K562 (cell line): ENCODE results near the gene SH3GLB2. TPM values are rescaled to one million over a fixed set of nuclear protein-coding genes. Genes with fewer than 3 reads are reported as not detected.
A peak's percentile ranks its signal among the peaks of the same experiment; 100 is the strongest.

ENCODE experiments used
- BCL6 ChIP-seq: fragments of 250-450 bp; sonication (Bioruptor Pico); IDR thresholded peaks from 2 replicates; pipeline ENCODE4 v1.4.0; 2020
- CBFA2T2 ChIP-seq: fragments of 450-650 bp; conservative IDR thresholded peaks from 2 replicates; pipeline ENCODE4 v1.6.1; 2017; ENCODE audit warnings: mild to moderate bottlenecking
- CBFA2T3 ChIP-seq: fragments of 450-650 bp; IDR thresholded peaks from 2 replicates; pipeline ENCODE4 v1.6.1; 2017
- CBX2 ChIP-seq: fragments of 200-600 bp; sonication (generic); IDR thresholded peaks from one replicate; pipeline ENCODE4 v1.6.1; 2012; ENCODE audit warnings: mild to moderate bottlenecking, low read length, inconsistent platforms; ENCODE audit not compliant: insufficient read depth, poor library complexity, severe bottlenecking
- DPF2 ChIP-seq: fragments of 450-650 bp; IDR thresholded peaks from 2 replicates; pipeline ENCODE4 v1.6.1; 2016
- EP300 ChIP-seq: IDR thresholded peaks from 2 replicates; pipeline ENCODE4 v1.6.1; 2012; ENCODE audit warnings: low read length, improper control_type of control experiment
- GABPA ChIP-seq: fragments of 200-800 bp; sonication (Bioruptor generic); conservative IDR thresholded peaks from 2 replicates; pipeline ENCODE4 v1.6.1; 2016; ENCODE audit warnings: low read depth, missing genetic modification characterization, missing compliant biosample characterization
- LEF1 ChIP-seq: fragments of 450-650 bp; IDR thresholded peaks from 2 replicates; pipeline ENCODE4 v1.6.1; 2016; ENCODE audit warnings: mild to moderate bottlenecking
- MAZ ChIP-seq, 2 experiments: fragments of 450-650 bp in 1 of 2; sonication (generic) in 1 of 2; formaldehyde crosslinking; IDR thresholded peaks in 1 of 2; conservative IDR thresholded peaks in 1 of 2; 2 replicates each; pipeline versions ENCODE4 v1.4.0 to v1.5.0; 2020; ENCODE audit warnings: mild to moderate bottlenecking in 1 of 2, missing genetic modification reagents in 1 of 2
- MTA1 ChIP-seq: fragments of 450-650 bp; IDR thresholded peaks from 2 replicates; pipeline ENCODE4 v1.6.1; 2017; ENCODE audit warnings: borderline replicate concordance
- MTA2 ChIP-seq: fragments of 450-650 bp; IDR thresholded peaks from 2 replicates; pipeline ENCODE4 v1.6.1; 2016; ENCODE audit warnings: low read depth
- MYC ChIP-seq, 2 experiments: fragments of 250-450 bp in 1 of 2; sonication (Bioruptor Pico) in 1 of 2; IDR thresholded peaks; 2 replicates each; pipeline versions ENCODE4 v1.5.1 to v1.6.1; 2012 to 2021; ENCODE audit warnings: low read depth in 2 of 2, borderline replicate concordance in 1 of 2, improper control_type of control experiment in 1 of 2, low read length in 1 of 2, mild to moderate bottlenecking in 1 of 2, moderate library complexity in 1 of 2
- NCOA1 ChIP-seq: fragments of 450-650 bp; IDR thresholded peaks from 2 replicates; pipeline ENCODE4 v1.6.1; 2016; ENCODE audit warnings: low read depth
- NR4A1 ChIP-seq, 2 experiments: fragments of 250-450 bp in 1 of 2; fragments of 450-650 bp in 1 of 2; sonication (Bioruptor Pico) in 1 of 2; IDR thresholded peaks; 2 replicates each; pipeline versions ENCODE4 v1.4.0 to v1.6.1; 2016 to 2020; ENCODE audit warnings: mild to moderate bottlenecking in 2 of 2, missing compliant biosample characterization in 1 of 2, missing genetic modification characterization in 1 of 2, moderate library complexity in 1 of 2
- RNF2 ChIP-seq: sonication (generic); IDR thresholded peaks from 2 replicates; pipeline ENCODE4 v1.6.1; 2016
- SIX5 ChIP-seq, 2 experiments: IDR thresholded peaks; 2 replicates each; pipeline ENCODE4 v1.6.1; 2011; ENCODE audit warnings: low read length in 2 of 2, borderline replicate concordance in 1 of 2, low read depth in 1 of 2, mild to moderate bottlenecking in 1 of 2, moderate library complexity in 1 of 2; ENCODE audit not compliant: insufficient read depth in 1 of 2
- SMAD4 ChIP-seq: fragments of 250-450 bp; sonication (Bioruptor Pico); conservative IDR thresholded peaks from 2 replicates; pipeline ENCODE4 v1.8.0; 2021; ENCODE audit warnings: inconsistent platforms, mild to moderate bottlenecking, moderate library complexity
- SMARCA4 ChIP-seq: fragments of 450-650 bp; IDR thresholded peaks from 2 replicates; pipeline ENCODE4 v1.6.1; 2016
- polyA plus RNA-seq, 8 experiments: library from polyadenylated mRNA; depleted of rRNA in 4 of 8; stranded (reverse) in 5 of 8; unstranded in 3 of 8; fragments of >200 nt; fragmentation: Nextera tagmentation in 2 of 8; fragmentation: Illumina TruSeq in 1 of 8; extraction: Ambion mirVana in 2 of 8; extraction: Trizol in 1 of 8; gene quantifications; 2 replicates each; pipeline versions ENCODE4 v1.2.1 to v1.2.3, GENCODE V29; 2011 to 2014; ENCODE audit warnings: inconsistent platforms in 1 of 8, missing spikeins in 1 of 8
- total RNA-seq, 7 experiments: library from RNA; depleted of rRNA in 6 of 7; stranded (reverse); fragments of >200 nt in 6 of 7; fragmentation: Illumina TruSeq in 2 of 7; extraction: Trizol in 2 of 7; gene quantifications; 2 replicates each; pipeline versions ENCODE4 v1.2.1 to v1.2.3, GENCODE V29; 2011 to 2021; ENCODE audit warnings: low replicate concordance in 1 of 7
- TF ChIP-seq, protein P1 (sequence below): fragments of 250-450 bp; sonication (Bioruptor Pico); IDR thresholded peaks from 2 replicates; pipeline ENCODE4 v1.4.0; 2020; ENCODE audit warnings: borderline replicate concordance
- TF ChIP-seq, protein P2 (sequence below): fragments of 450-650 bp; IDR thresholded peaks from 2 replicates; pipeline ENCODE4 v1.6.1; 2016; ENCODE audit warnings: antibody characterized with exemption
- TF ChIP-seq, protein P3 (sequence below), 2 experiments: IDR thresholded peaks; 2 replicates each; pipeline ENCODE4 v1.6.1; 2012; ENCODE audit warnings: improper control_type of control experiment in 2 of 2, low read depth in 2 of 2, low read length in 2 of 2, borderline replicate concordance in 1 of 2
- TF ChIP-seq, protein P4 (sequence below), 2 experiments: fragments of 450-650 bp; conservative IDR thresholded peaks; 2 replicates each; pipeline ENCODE4 v1.6.1; 2017; ENCODE audit warnings: mild to moderate bottlenecking in 2 of 2, moderate library complexity in 2 of 2

The SH3GLB2 gene
- total and polyA plus RNA-seq, 9 of the 15 experiments (the other 6 are each of a cell fraction or from before 2014, with no cell fraction given), result 0.20 to 118 (median 58.8) TPM

DNA sequence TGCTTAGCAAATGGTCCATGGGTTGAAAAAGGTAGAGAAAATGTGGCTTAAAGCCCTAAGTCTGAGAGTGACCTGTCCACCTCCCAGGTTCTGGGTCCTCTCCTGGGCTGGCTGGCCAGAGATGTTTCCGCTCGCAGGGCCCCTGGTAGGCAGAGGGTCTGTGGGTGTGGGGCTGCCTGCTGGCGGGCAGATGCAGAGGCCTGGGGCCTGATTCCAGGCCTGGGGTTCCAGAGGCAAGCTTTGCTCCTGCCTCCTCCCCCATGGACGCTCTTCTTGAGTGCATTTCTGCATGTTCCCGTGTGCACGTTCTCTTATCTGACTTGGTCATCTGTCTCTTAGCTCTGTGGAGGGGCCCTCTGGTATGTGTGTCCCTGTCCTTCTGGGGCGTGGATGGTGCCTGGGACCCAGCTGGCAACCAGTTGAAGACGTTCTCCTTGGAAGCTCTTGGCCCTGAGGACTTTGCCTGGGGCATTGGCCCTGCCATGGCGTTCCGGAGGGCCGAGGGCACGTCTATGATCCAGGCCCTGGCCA lies 12.0 kb upstream of the SH3GLB2 start (continued):
- TF ChIP-seq, protein P1, sequence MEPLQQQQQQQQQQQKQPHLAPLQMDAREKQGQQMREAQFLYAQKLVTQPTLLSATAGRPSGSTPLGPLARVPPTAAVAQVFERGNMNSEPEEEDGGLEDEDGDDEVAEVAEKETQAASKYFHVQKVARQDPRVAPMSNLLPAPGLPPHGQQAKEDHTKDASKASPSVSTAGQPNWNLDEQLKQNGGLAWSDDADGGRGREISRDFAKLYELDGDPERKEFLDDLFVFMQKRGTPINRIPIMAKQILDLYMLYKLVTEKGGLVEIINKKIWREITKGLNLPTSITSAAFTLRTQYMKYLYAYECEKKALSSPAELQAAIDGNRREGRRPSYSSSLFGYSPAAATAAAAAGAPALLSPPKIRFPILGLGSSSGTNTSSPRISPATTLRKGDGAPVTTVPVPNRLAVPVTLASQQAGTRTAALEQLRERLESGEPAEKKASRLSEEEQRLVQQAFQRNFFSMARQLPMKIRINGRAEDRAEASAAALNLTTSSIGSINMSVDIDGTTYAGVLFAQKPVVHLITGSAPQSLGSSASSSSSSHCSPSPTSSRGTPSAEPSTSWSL, result no peak
- TF ChIP-seq NR4A1 (CRISPR knock-in tag; IDR thresholded peaks at IDR 0.05), result no peak
- TF ChIP-seq NR4A1 (tag; IDR thresholded peaks at IDR 0.05), result peak; percentile 32; the same call in 1 of the 2 replicates
- TF ChIP-seq NCOA1, result no peak
- TF ChIP-seq SMARCA4, result peak; percentile 43; the same call in 1 of the 2 replicates
- TF ChIP-seq, protein P2, sequence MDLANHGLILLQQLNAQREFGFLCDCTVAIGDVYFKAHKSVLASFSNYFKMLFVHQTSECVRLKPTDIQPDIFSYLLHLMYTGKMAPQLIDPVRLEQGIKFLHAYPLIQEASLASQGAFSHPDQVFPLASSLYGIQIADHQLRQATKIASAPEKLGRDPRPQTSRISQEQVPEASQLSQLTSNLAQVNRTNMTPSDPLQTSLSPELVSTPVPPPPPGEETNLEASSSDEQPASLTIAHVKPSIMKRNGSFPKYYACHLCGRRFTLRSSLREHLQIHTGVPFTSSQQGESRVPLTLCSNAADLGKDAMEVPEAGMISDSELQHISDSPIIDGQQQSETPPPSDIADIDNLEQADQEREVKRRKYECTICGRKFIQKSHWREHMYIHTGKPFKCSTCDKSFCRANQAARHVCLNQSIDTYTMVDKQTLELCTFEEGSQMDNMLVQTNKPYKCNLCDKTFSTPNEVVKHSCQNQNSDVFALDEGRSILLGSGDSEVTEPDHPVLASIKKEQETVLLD, result peak; percentile 29; the same call in 1 of the 2 replicates
- no peak for TF ChIP-seq BCL6 (CRISPR knock-in tag)
- peak; percentile 77 for TF ChIP-seq CBFA2T3
- peak; percentile 66 for TF ChIP-seq DPF2
- no peak for TF ChIP-seq MTA1
- TF ChIP-seq MYC (IDR thresholded peaks at IDR 0.05; ENCODE audit: low read depth, low read length), result peak; percentile 67
- TF ChIP-seq MYC (CRISPR knock-in tag; IDR thresholded peaks at IDR 0.05; ENCODE audit: borderline replicate concordance, low read depth), result no peak
- TF ChIP-seq, protein P3, sequence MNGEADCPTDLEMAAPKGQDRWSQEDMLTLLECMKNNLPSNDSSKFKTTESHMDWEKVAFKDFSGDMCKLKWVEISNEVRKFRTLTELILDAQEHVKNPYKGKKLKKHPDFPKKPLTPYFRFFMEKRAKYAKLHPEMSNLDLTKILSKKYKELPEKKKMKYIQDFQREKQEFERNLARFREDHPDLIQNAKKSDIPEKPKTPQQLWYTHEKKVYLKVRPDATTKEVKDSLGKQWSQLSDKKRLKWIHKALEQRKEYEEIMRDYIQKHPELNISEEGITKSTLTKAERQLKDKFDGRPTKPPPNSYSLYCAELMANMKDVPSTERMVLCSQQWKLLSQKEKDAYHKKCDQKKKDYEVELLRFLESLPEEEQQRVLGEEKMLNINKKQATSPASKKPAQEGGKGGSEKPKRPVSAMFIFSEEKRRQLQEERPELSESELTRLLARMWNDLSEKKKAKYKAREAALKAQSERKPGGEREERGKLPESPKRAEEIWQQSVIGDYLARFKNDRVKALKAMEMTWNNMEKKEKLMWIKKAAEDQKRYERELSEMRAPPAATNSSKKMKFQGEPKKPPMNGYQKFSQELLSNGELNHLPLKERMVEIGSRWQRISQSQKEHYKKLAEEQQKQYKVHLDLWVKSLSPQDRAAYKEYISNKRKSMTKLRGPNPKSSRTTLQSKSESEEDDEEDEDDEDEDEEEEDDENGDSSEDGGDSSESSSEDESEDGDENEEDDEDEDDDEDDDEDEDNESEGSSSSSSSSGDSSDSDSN (IDR thresholded peaks at IDR 0.05; ENCODE audit: borderline replicate concordance in 1 of 2, low read depth in 2 of 2, low read length in 2 of 2), result 0 out of 4 replicates have a peak, but pooled peaks of 1 of the 2 experiments have one; percentile 47
- TF ChIP-seq MAZ (CRISPR knock-in tag; conservative IDR thresholded peaks at IDR 0.05 in 1 of 2, IDR thresholded peaks at IDR 0.05 in 1 of 2), result peak in 1 of 2 experiments; percentile 27; a peak in 1 of 4 replicates
- no peak for TF ChIP-seq GABPA (tag)
- TF ChIP-seq EP300, result peak; percentile 31; the same call in 1 of the 2 replicates
- TF ChIP-seq SMAD4 (CRISPR knock-in tag), result peak; percentile 54; the same call in 1 of the 2 replicates
- peak; percentile 64 for TF ChIP-seq LEF1
- TF ChIP-seq CBFA2T2, result peak; percentile 37; the same call in 1 of the 2 replicates
- TF ChIP-seq, protein P4, sequence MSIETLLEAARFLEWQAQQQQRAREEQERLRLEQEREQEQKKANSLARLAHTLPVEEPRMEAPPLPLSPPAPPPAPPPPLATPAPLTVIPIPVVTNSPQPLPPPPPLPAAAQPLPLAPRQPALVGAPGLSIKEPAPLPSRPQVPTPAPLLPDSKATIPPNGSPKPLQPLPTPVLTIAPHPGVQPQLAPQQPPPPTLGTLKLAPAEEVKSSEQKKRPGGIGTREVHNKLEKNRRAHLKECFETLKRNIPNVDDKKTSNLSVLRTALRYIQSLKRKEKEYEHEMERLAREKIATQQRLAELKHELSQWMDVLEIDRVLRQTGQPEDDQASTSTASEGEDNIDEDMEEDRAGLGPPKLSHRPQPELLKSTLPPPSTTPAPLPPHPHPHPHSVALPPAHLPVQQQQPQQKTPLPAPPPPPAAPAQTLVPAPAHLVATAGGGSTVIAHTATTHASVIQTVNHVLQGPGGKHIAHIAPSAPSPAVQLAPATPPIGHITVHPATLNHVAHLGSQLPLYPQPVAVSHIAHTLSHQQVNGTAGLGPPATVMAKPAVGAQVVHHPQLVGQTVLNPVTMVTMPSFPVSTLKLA (conservative IDR thresholded peaks at IDR 0.05), result peak in 1 of 2 experiments; percentile 42; a peak in 1 of 4 replicates
- TF ChIP-seq MTA2, result peak; percentile 55
- TF ChIP-seq SIX5 (IDR thresholded peaks at IDR 0.05; ENCODE audit: borderline replicate concordance in 1 of 2, insufficient read depth in 1 of 2, low read depth in 1 of 2, low read length in 2 of 2), result no peak
- no peak for TF ChIP-seq CBX2
- TF ChIP-seq RNF2, result peak; percentile 60
